WTC11 (cell line): Measurements from ENCODE around the gene DIABLO.

Experiments
- CBFB ChIP-seq: sonication (generic); formaldehyde crosslinking; IDR thresholded peaks from 2 replicates; pipeline ENCODE4 v1.8.1; 2022; ENCODE audit warnings: mild to moderate bottlenecking, low read depth, missing genetic modification reagents
- CTCF ChIP-seq: fragments of 200-600 bp; IDR thresholded peaks from 2 replicates; pipeline ENCODE4 v1.8.0; 2022; ENCODE audit warnings: antibody characterized with exemption
- HMGA2 ChIP-seq: fragments of 250-450 bp; sonication (Bioruptor Pico); IDR thresholded peaks from 2 replicates; pipeline ENCODE4 v1.4.0; 2021; ENCODE audit warnings: mild to moderate bottlenecking, moderate library complexity
- JUN ChIP-seq: sonication (generic); formaldehyde crosslinking; IDR thresholded peaks from 2 replicates; pipeline ENCODE4 v1.8.0; 2023; ENCODE audit warnings: mild to moderate bottlenecking, missing genetic modification reagents
- PREB ChIP-seq: sonication (generic); formaldehyde crosslinking; IDR thresholded peaks from 2 replicates; pipeline ENCODE4 v1.8.1; 2022; ENCODE audit warnings: mild to moderate bottlenecking, missing genetic modification reagents, moderate library complexity, borderline replicate concordance
- RORB ChIP-seq: fragments of 250-450 bp; sonication (Bioruptor Pico); IDR thresholded peaks from 2 replicates; pipeline ENCODE4 v1.9.0; 2021; ENCODE audit warnings: mild to moderate bottlenecking
- USF2 ChIP-seq: sonication (generic); formaldehyde crosslinking; IDR thresholded peaks from 2 replicates; pipeline ENCODE4 v1.8.1; 2023; ENCODE audit warnings: mild to moderate bottlenecking, missing genetic modification reagents, moderate library complexity
- ZNF671 ChIP-seq: fragments of 250-450 bp; sonication (Bioruptor Pico); IDR thresholded peaks from 2 replicates; pipeline ENCODE4 v1.8.0; 2021; ENCODE audit warnings: mild to moderate bottlenecking

GRCh38 chr12:122206976-122207375, 18.9 kb downstream of the DIABLO start:
- TF ChIP-seq CTCF: no peak
- no peak for TF ChIP-seq USF2 (CRISPR knock-in tag)
- no peak for TF ChIP-seq HMGA2
- no peak for TF ChIP-seq JUN
- no peak for TF ChIP-seq CBFB (CRISPR knock-in tag)
- TF ChIP-seq RORB (CRISPR knock-in tag): no peak
- no peak for TF ChIP-seq ZNF671
- no peak for TF ChIP-seq PREB (CRISPR knock-in tag)
